CD4-positive, alpha-beta T cell treated with Interferon gamma for 1 hour (primary cell): ENCODE data around the gene MAST1.
"Not testable (repeated sequence)": the region's sequence is repeated elsewhere in the genome, so short reads cannot be mapped to it uniquely, and the experiment has no call there.

Source experiments
- DNase-seq: peaks from one replicate; pipeline ENCODE4 v3.0.0-alpha.2; 2020

Gene MAST1

DNA sequence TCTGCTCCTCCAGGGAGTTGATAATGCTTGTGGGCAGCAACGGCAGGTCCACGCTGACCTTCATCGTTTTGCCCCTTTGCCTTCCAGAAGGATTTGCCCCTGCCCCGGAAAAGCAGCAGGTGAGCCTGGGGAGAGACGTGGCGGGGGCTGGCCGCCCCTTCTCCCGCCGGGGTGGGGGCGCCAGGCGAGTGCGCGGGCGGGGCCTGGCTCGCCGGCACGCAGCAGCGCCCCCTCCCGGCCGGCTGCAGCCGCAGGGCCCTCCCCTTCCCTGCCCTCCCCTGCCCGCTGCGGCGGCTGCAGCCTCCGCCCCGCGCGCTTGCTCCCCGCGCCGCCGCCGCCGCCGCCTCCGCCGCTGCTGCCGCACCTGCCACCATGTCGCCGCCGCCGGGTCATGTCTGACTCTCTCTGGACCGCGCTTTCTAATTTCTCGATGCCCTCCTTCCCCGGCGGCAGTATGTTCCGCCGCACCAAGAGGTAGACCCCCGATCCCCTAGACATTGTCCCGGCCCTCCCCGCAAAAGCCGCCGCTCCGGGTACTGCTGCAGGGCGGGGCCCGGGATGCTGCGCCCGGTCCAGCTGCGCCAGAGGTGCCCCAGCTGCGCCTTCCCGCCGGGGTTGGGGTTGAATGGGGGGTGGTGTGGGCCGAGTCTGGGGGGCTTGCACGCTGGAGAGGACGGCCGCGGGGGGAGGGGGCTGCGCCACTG is at the start of gene MAST1:
Gene MAST1 (plus strand): TSS at position 334 of the 704 bp plus-strand sequence. CDS start 58 bp downstream, at position 392.
- DNase-seq: peak; percentile 38

DNA sequence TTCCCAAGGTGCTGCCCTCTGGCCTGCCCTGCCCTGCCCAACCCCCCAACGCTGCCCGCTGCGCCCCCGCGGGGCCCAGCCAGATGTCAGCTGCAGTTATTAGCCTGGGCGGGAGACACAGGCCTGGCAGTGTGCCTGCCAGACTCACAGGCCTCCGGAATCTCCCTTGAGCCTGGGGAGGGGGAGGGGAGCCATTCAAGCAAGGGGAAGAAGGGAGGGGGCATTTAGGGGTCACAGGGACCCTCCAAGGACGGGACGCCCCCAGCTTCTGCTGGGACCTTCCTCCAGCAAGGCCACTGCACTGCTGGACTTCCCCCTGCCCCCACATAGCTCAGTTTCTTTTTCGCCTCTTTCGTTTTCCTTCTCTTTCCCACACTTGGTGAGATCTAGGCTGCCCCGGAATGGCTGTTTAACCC is 49.6 kb upstream of the MAST1 start:
- peak; percentile 86 for DNase-seq

DNA sequence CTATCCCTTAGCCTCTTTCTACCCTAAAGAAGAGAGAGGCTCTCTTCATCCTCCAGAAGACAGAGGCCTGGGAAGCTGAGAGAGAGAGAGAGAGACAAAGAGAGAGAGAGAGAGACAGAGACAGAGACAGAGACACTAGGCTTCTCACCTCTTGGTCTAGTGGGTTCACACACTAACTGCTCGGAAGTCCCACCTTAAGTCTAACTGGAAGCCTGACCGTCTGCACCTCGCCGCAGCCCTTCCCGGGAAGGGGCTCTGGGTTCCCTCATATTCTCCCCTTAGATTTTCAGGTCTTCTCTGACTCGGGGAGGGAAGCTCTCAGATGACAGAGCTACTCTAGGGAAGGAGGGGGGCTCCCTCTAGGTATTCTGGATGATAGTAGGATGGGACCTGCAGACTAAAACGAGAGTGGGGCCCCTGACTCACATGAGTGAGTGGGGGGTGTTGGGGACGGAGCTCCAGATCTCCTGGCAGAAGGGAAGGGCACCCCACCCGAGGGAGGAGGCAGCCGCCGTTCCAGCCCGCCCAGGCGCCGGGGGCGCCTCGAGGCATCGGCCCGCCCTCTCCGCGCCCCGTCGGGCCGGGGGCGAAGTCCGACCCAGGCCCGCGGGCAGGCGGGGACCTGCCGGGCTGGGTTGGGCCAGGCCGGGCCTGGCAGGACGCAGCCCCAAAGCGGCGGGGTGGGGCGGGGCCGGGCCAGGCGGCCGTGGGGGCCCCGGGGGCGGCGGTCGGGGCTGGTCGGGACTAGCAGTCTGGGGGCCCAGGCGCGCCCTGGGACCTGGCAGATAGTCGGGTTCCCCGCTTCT is 49.0 kb upstream of the MAST1 start:
- DNase-seq: no peak

DNA sequence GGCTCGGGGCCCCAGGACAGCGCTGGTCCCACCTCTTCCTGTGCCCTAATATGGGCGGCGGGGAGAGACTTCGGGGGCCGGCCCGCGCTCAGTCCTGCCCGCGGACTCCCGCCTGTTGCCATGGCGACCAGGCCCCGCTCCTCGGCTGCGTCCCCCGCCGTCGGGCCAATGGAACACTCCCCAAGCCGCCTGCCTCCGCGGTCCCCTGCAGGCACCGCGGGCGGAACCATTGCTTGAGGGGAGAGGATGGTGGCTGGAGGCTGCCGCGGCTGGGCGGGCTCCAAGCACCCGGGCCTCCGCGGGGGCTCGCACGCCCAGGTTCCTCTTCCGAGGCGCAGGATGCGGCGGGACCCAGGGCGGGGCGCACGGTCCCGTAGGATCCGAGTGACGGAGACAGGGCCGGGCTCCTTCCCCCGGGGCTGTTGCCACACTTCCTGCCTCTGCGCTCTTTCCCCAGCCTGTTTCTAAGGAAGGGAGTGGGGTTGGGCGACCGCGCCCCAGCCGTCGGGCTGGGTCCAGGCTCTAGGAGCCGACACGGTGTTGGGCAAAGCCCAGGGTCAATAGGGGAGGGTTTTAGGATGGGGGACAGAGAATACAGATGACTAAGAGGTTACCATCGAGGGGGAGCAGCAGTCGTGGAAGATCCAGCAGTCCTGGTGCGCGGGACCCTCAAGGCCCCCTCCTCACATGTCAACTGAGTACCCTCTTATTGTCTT is 48.3 kb upstream of the MAST1 start:
- peak; percentile 99 for DNase-seq

DNA sequence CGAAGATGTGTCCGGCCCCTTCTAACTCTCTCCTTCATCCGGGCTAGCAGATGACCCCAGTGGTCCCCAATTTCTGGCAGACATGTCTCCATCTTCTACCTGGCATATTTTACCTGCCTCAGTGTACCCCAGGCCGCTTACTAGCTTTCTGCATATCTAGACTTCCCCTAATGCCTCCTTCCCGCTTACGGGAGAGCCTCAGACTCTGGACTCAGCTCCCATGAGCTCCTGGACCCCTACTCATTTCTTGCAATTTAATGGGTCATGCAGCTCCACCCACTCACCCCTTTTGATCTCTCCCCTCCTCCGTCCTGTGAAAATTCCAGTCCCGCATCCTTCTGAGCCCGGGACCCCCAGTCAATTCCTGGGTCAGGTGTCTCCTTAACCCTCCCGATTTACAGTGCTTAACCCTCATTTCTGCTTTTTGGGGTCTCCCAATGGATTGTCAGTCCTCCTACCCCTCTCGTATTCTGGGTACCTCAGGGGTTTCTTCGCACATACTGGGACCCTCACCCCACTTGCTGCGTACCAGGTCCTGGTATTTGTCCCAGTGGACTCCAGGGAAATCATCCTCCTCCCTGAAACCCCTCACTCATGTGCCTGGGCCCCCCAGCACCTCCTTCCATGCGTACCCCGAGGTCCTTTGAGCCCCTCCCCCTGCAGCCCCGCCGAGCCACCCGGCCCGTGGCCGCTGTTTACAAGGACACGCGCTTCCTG is 47.5 kb upstream of the MAST1 start:
- DNase-seq: no peak

DNA sequence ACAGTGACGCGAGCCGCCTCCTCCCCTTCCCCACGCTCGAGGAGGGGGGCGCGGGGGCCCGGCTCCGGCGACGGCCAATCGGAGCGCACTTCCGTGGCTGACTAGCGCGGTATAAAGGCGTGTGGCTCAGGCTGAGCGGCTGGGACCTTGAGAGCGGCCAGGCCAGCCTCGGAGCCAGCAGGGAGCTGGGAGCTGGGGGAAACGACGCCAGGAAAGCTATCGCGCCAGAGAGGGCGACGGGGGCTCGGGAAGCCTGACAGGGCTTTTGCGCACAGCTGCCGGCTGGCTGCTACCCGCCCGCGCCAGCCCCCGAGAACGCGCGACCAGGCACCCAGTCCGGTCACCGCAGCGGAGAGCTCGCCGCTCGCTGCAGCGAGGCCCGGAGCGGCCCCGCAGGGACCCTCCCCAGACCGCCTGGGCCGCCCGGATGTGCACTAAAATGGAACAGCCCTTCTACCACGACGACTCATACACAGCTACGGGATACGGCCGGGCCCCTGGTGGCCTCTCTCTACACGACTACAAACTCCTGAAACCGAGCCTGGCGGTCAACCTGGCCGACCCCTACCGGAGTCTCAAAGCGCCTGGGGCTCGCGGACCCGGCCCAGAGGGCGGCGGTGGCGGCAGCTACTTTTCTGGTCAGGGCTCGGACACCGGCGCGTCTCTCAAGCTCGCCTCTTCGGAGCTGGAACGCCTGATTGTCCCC is 46.8 kb upstream of the MAST1 start, which contains the start of gene JUNB:
Gene JUNB (plus strand): TSS at position 142 of the 706 bp plus-strand sequence. CDS start 286 bp downstream, at position 428.
- DNase-seq: peak; percentile 99

DNA sequence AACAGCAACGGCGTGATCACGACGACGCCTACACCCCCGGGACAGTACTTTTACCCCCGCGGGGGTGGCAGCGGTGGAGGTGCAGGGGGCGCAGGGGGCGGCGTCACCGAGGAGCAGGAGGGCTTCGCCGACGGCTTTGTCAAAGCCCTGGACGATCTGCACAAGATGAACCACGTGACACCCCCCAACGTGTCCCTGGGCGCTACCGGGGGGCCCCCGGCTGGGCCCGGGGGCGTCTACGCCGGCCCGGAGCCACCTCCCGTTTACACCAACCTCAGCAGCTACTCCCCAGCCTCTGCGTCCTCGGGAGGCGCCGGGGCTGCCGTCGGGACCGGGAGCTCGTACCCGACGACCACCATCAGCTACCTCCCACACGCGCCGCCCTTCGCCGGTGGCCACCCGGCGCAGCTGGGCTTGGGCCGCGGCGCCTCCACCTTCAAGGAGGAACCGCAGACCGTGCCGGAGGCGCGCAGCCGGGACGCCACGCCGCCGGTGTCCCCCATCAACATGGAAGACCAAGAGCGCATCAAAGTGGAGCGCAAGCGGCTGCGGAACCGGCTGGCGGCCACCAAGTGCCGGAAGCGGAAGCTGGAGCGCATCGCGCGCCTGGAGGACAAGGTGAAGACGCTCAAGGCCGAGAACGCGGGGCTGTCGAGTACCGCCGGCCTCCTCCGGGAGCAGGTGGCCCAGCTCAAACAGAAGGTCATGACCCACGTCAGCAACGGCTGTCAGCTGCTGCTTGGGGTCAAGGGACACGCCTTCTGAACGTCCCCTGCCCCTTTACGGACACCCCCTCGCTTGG is 46.1 kb upstream of the MAST1 start:
- DNase-seq: peak; percentile 67

DNA sequence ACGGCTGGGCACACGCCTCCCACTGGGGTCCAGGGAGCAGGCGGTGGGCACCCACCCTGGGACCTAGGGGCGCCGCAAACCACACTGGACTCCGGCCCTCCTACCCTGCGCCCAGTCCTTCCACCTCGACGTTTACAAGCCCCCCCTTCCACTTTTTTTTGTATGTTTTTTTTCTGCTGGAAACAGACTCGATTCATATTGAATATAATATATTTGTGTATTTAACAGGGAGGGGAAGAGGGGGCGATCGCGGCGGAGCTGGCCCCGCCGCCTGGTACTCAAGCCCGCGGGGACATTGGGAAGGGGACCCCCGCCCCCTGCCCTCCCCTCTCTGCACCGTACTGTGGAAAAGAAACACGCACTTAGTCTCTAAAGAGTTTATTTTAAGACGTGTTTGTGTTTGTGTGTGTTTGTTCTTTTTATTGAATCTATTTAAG is 45.4 kb upstream of the MAST1 start:
- no peak for DNase-seq

DNA sequence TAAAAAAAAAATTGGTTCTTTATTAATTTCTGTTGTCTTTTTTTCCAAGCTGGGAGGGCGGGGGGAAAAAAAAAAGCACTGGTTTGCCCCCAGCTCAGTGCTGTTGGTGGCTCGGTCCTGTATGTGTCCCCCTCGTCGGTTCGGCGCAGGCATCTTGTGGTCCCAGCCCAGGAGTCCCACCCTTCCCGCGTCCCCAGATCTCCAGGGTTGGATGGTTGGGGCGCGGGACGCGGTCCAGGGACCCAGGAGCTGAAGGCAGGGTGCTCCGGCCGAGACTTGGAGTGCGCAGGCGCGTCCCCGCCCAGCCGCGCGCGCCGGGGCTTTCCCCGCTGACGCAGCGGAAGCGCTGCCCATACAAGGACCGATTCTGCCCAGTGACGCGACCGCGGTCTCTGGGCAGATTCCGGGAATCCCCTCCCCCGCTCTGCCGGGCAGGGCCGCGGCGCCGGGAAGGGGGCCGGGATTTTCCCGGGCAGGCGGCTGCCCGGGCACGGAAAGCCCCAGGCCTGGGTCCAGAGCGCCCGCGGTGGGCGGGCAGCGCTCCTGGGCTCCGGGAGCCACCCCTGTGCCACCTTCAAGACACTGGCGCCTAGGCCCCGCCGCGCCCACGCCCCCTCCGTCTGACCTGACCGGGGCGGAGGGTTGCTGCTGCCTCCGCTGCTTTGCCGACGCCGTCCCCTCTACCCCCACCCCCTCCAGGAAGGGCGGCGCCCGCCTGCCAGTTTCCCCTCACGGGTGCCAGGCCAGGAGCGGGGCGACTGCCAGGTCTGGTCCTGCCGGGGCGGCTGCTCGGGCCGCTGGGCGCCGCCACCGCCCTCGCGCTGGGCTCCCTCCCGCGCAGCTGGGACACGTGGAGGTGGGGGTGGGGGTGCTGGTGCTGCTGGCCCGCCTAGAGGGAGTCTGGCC is 44.8 kb upstream of the MAST1 start:
- DNase-seq: peak; percentile 97

DNA sequence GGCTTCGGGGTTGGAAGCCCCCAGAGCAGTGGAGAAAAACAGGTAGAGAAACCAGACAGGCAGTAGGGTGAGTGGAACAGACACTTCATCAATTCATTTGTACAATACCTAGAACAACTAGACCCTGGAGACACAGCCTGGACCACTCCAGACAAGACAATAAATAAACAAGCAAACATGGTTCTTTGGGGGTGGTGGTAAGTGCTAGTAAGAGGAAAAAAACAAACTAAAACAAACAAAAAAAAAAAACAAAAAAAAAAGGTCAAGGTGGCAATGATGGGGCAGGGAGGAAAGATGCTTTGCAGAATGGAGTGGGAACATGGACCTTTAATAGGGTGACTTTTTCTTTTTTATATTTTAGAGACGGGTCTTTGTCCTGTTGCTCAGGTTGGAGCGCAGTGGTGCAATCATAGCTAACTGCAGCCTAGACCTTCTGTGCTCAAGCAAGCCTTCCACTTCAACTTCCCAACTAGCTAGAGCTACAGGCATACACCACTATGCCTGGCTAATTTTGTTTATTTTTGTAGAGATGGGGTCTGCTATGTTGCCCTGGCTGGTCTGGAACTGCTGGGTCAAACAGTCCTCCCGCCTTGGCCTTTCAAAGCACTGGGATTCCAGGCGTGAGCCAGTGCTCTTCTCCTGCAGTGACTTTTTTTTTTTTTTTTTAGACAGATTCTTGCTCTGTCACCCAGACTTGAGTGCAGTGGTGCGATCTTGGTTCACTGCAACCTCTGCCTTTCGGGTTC is 43.9 kb upstream of the MAST1 start:
- DNase-seq: no peak

DNA sequence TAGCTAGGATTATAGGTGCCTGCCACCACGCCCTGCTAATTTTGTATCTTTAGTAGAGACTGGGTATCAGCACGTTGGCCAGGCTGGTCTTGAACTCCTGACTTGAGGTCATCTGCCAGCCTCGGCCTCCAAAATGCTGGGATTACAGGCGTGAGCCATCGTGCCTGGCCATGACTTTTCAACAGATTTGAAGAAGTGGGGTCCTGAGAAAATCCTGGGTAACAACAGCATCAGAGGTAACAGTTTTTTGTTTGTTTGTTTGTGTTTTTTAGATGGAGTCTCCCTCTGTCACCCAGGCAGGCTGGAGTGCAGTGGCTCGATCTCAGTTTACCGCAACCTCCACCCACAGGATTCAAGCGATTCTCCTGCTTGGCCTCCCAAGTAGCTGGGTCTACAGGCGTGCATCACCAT is 43.3 kb upstream of the MAST1 start:
- no peak for DNase-seq

DNA sequence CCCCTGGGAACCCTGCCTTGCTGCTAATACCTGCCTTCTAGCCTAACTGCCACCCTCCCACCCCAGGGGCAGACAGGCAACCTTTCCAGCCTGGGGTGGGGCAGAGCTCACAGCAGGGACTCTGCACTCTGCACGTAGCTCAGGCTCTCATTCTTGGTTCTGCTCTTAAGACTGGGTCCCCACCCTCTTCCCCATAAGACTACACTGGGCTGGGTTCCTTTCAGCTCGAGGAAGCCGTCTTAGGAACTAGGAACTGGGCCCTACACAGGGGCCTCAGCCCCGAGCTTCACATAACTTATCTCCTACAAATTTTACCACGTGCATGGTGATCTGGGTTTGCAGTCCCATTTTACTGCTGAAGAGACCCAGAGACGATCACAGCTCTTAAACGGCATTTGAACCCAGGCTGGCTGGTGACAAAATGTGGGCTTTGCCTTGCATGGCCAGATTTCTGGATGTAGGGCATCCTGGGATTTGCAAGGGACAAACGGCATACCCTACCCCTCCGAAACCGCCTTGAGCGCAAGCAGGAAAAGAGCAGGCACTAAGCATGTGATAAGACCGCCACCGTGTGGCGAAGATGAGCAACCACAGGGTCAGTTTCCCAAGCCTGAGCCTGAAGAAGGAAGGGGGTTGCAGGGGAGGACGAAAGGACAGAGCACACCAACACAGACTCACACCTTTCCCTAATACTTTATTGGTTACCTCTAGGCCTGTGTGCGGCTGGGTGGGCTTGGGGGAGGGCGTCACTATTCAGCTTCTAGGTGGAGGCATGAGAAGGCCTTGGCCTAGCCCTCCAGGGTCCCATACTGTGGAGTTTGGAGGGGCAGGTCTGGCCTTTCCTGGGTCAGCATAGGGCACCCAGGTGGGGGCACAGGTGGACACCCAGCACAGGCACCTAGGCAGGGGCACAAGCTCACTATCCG is 41.9 kb upstream of the MAST1 start:
- DNase-seq: peak; percentile 75

DNA sequence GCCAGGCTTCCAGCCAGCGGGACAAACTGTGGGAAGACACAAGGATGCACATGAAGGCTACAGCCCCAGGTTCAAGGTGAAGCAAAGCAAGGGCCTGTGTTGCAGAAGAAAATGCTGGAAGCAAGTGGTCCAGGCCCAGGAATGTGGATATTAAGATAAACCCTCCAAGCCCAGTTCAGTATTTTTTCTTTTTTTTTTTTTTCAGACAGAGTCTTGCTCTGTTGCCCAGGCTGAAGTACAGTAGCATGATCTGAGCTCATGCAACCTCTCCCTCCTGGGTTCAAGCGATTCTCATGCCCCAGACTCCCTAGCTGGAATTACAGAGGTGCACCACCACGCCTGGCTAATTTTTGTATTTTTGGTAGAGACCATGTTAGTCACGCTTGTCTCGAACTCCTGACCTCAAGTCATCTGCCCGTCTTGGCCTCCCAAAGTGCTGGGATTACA is 41.2 kb upstream of the MAST1 start:
- DNase-seq: no peak

DNA sequence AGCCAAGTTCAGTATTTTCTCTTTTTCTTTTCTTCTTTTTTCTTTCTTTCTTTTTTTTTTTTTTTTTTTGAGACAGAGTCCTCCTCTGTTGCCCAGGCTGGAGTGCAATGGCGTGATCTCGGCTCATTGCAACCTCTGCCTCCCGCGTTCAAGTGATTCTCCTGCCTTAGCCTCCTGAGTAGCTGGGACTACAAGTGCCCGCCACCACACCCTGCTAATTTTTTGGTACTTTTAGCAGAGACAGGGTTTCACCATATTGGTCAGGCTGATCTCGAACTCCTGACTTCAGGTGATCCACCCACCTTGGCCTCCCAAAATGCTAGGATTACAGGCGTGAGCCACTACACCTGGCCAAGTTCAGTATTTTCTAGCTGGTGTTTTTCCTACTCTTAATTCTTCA is 40.7 kb upstream of the MAST1 start:
- DNase-seq: not testable (repeated sequence)

DNA sequence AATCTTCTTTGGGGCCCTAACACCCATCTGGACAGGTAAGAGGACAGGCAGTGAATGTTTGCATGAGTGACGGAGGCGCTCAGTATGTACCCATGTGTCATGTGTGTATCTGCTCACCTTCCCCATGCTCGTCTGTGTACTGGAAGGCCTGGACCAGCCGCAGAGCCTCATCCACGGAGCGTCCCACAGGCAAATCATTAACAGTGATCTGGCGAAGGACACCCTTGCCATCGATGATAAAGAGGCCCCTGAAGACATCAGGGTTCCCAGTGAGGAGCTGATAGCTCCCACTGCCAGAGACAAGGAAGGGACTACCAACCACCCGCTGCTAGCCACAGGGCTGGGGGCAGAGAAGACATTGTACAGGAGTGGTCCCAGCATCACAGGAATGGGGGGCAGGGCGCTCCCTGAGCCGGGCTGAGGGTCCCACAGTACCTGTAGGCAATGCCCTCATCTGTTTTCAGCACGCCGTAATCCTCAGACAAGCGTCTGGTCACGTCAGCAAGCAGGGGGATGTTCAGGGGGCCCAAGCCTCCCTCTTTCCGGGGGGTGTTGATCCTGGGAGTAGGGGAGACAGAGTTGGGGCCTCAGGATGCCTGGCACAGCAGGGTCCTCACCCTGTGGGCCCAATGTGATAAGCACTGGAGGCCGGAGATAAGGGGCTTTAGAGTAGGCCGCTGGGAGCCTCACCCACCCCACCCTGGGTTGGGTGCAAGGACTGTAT is 38.4 kb upstream of the MAST1 start:
- no peak for DNase-seq

DNA sequence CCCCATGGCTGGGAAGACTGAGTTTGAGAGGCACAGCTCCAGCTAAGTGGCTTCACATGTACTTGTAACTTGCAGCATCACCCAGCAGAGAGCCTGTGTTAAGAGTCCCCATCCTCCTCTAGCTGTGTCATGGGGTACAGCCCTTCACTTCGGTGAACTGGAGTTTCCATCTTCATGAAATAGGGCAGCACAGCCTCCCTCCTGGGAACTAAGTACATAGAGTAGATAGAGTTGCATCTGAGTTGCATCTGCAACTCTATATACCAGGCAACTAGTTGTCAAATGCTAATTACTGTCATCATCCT is 37.9 kb upstream of the MAST1 start:
- DNase-seq: no peak

DNA sequence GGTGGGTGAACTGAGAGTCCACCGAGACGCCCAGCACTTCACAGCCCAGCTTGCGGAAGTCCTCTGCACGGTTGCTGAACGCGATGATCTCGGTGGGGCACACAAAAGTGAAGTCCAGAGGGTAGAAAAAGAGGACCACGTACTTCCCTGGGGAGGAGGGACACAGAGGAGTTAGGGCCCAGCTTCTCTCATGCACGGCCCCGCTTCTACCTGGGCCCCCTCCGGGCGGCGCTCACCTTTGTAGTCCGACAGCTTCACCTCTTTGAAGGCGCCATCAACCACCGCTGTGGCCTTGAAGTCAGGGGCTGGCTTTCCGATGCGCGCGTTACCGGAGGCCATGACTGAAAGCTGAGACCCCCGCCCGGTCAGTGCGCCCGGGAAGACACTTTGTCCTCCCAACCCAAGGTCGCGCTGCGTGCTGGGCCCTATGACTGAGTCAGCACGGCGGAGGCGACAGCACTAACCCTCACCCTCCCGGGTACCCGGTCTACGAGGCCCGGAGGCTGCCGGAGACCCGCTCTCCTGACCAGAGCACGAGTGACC is 37.3 kb upstream of the MAST1 start:
- no peak for DNase-seq
